ENCODE data around the gene FAM241B. TPM values are rescaled to one million over a fixed set of nuclear protein-coding genes. Genes with fewer than 3 reads are reported as not detected.

Gene FAM241B
- total RNA-seq, 1 donor from 2014 or later: 5.0 TPM

DNA sequence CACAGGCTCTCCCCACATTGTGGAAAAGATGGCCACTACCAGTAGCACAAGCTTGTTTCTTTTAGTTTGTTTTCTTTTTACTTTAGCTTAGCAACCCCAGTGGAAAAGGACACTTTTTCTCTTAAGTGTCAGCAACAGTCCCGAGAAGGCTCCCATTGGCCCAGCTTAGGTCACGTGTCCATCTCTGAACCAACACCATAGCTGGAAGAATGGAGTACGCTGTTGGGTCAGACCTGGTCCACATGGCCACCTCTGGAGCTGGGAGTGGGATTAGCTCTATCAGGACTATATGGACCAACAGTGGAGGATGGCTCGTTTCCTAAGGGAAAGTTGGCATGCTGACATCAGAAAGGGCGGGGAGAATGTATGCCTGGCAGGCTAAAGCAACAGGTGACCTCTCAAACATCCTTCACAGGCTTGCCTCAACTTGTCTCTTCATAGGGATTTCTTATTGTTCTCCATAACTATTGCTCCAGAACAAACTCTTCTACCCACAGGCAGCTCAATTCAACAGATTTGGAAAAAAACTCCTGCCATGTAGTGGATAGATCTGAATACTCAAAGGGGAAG, 29.2 kb upstream of the FAM241B start:
- intact Hi-C loops (cut with DNase I): no loop called here
- no peak for DNase-seq
- Histone ChIP-seq H3K27ac (no peak overlapping the region), H3K27me3 (ENCODE audit: low read depth) (peaks cover 33% of the 10 kb centered on the region), H3K36me3 (no peaks in the 10 kb centered on the region), H3K4me1 (no peaks in the 10 kb centered on the region), H3K4me3 (no peak overlapping the region), H3K9me3 (no peaks in the 10 kb centered on the region)
- TF ChIP-seq, protein P1, sequence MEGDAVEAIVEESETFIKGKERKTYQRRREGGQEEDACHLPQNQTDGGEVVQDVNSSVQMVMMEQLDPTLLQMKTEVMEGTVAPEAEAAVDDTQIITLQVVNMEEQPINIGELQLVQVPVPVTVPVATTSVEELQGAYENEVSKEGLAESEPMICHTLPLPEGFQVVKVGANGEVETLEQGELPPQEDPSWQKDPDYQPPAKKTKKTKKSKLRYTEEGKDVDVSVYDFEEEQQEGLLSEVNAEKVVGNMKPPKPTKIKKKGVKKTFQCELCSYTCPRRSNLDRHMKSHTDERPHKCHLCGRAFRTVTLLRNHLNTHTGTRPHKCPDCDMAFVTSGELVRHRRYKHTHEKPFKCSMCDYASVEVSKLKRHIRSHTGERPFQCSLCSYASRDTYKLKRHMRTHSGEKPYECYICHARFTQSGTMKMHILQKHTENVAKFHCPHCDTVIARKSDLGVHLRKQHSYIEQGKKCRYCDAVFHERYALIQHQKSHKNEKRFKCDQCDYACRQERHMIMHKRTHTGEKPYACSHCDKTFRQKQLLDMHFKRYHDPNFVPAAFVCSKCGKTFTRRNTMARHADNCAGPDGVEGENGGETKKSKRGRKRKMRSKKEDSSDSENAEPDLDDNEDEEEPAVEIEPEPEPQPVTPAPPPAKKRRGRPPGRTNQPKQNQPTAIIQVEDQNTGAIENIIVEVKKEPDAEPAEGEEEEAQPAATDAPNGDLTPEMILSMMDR (IDR thresholded peaks at IDR 0.05): no peak
- no peak for ATAC-seq

DNA sequence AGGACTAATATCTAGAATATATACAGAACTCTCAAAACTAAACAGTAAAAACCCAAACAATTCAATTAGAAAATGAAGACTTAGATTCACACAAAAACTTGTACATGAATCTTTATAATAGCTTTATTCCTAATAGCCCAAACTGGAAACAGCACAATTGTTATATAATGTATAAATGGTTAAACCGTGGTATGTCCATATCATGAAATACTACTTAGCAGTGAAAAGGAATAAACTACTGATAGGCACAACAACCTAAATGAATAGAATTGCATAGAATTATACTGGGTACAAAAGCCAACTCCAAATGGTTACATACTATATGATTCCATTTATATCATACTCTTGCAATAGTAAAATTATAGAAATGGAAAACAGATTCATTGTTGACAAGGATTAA, 21.0 kb upstream of the FAM241B start:
- no peaks in the 10 kb centered on the region for H3K4me1 ChIP-seq
- peaks cover 12% of the 10 kb centered on the region for H3K27me3 ChIP-seq (ENCODE audit: low read depth)
- H3K27ac ChIP-seq: no peak overlapping the region
- intact Hi-C loops (cut with DNase I): no loop called here
- ATAC-seq (no peak), DNase-seq (no peak)
- no peaks in the 10 kb centered on the region for H3K36me3 ChIP-seq
- TF ChIP-seq, protein P1 (IDR thresholded peaks at IDR 0.05): no peak
- peaks cover 13% of the 10 kb centered on the region for H3K9me3 ChIP-seq
- no peak overlapping the region for H3K4me3 ChIP-seq

DNA sequence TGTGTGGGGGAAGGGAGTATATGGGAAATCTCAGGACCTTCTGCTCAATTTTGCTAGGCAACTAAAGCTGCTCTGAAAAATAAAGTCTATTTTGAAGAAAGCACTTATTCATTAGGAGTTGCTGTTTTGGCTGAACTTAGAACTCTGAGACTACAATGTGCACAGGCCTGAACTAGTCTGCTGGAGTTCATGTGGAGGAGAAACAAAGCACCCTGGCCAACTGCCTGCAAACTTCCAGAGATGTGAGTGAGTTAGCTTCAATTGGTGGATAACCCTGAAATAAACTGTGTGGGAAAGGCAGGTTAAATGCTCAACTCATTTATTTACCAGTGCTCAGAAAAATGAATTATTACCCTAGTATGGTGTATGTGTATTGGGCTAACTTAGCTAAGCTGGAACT, 17.3 kb upstream of the FAM241B start:
- DNase-seq (no peak), ATAC-seq (no peak)
- Histone ChIP-seq H3K4me3 (no peak overlapping the region), H3K27ac (no peak overlapping the region), H3K36me3 (no peaks in the 10 kb centered on the region), H3K9me3 (peaks cover 13% of the 10 kb centered on the region), H3K4me1 (no peaks in the 10 kb centered on the region), H3K27me3 (ENCODE audit: low read depth) (no peaks in the 10 kb centered on the region)
- TF ChIP-seq, protein P1 (IDR thresholded peaks at IDR 0.05): no peak
- intact Hi-C loops (cut with DNase I): no loop called here

GRCh38 chr10:69614130-69614529, 15.9 kb upstream of the FAM241B start:
- H3K4me1 ChIP-seq: no peaks in the 10 kb centered on the region
- no peaks in the 10 kb centered on the region for H3K27me3 ChIP-seq (ENCODE audit: low read depth)
- no peak for DNase-seq
- H3K36me3 ChIP-seq: no peaks in the 10 kb centered on the region
- no peak overlapping the region for H3K4me3 ChIP-seq
- H3K27ac ChIP-seq: no peak overlapping the region
- TF ChIP-seq, protein P1 (IDR thresholded peaks at IDR 0.05): no peak
- intact Hi-C loops (cut with DNase I): no loop called here
- H3K9me3 ChIP-seq: peaks cover 10% of the 10 kb centered on the region
- no peak for ATAC-seq

GRCh38 chr10:69616358-69616757, 13.7 kb upstream of the FAM241B start:
- no peak for ATAC-seq
- TF ChIP-seq, protein P1 (IDR thresholded peaks at IDR 0.05): no peak
- Histone ChIP-seq H3K27ac (no peak overlapping the region), H3K36me3 (no peaks in the 10 kb centered on the region), H3K27me3 (ENCODE audit: low read depth) (no peaks in the 10 kb centered on the region), H3K9me3 (no peaks in the 10 kb centered on the region), H3K4me1 (no peaks in the 10 kb centered on the region), H3K4me3 (no peak overlapping the region)
- intact Hi-C loops (cut with DNase I): no loop called here
- no peak for DNase-seq

All from lower lobe of right lung (tissue), 2 donors.